Left ventricle myocardium inferior (tissue), 1 donor: Measurements from ENCODE around the gene PATE2. TPM values are rescaled to one million over a fixed set of nuclear protein-coding genes. Genes with fewer than 3 reads are reported as not detected.

Experiments used
- DNase-seq: peaks from one replicate; pipeline ENCODE4 v3.0.0-alpha.2; 2020
- H3K27ac ChIP-seq: fragments of 200-600 bp; replicated peaks from 2 replicates; pipeline ENCODE4 v1.8.0; 2021
- H3K27me3 ChIP-seq: fragments of 200-600 bp; 2 replicates; pipeline ENCODE4 v1.8.0; 2021; ENCODE audit warnings: low read depth
- H3K36me3 ChIP-seq: fragments of 200-600 bp; 2 replicates; pipeline ENCODE4 v1.8.0; 2021
- H3K4me1 ChIP-seq: fragments of 200-600 bp; 2 replicates; pipeline ENCODE4 v1.8.0; 2021
- H3K4me3 ChIP-seq: fragments of 200-600 bp; 2 replicates; pipeline ENCODE4 v1.8.0; 2021; ENCODE audit warnings: mild to moderate bottlenecking, moderate library complexity
- H3K9me3 ChIP-seq: fragments of 200-600 bp; replicated peaks from 2 replicates; pipeline ENCODE4 v1.8.0; 2021
- intact Hi-C: fragments of 100-400 bp; cut with micrococcal nuclease; formaldehyde crosslinking; loops from one replicate; pipeline ENCODE4 v1.11.0; 2022
- total RNA-seq: library from RNA; stranded (reverse); fragmentation: NEBNext Ultra II Directional; extraction: Animal tissue kit (Norgen Biotek cat#: 25700); gene quantifications from one replicate; pipeline ENCODE4 v1.2.1, GENCODE V29; 2021
- TF ChIP-seq, protein P1 (sequence below): fragments of 200-600 bp; IDR thresholded peaks from 2 replicates; pipeline ENCODE4 v1.8.0; 2021; ENCODE audit warnings: antibody characterized with exemption, mild to moderate bottlenecking, borderline replicate concordance
- donor health status: DM: no; HTN: yes; CAD: no; lungs with severe emphysema.

The PATE2 gene
- total RNA-seq, 1 donor from 2014 or later: not detected

DNA sequence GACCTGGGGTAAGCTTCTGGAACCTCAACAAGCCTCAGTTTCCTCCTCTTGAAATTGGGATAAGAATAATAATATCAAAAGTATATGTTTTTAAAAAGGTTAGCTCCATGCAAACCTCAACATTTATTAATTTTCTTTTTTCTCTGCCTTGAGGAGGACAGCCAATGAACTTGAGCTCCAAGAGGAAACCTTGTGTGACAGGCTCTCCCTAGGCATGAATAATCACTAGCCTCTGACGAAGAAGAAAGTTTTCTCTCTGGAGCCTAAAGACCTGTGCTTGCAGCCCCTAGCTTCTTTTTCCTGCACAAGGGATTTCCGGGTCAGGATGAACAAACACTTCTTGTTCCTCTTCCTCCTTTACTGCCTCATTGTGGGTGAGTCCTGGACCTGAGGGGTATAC lies 9.2 kb upstream of the PATE2 start, which contains the start of gene PATE3:
TSS of gene PATE3 (plus strand) at position 301 of the 400 bp plus-strand sequence. CDS start at position 326, 25 bp downstream.
- H3K4me1 ChIP-seq: no peaks in the 10 kb centered on the region
- TF ChIP-seq, protein P1, sequence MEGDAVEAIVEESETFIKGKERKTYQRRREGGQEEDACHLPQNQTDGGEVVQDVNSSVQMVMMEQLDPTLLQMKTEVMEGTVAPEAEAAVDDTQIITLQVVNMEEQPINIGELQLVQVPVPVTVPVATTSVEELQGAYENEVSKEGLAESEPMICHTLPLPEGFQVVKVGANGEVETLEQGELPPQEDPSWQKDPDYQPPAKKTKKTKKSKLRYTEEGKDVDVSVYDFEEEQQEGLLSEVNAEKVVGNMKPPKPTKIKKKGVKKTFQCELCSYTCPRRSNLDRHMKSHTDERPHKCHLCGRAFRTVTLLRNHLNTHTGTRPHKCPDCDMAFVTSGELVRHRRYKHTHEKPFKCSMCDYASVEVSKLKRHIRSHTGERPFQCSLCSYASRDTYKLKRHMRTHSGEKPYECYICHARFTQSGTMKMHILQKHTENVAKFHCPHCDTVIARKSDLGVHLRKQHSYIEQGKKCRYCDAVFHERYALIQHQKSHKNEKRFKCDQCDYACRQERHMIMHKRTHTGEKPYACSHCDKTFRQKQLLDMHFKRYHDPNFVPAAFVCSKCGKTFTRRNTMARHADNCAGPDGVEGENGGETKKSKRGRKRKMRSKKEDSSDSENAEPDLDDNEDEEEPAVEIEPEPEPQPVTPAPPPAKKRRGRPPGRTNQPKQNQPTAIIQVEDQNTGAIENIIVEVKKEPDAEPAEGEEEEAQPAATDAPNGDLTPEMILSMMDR: no peak
- no peaks in the 10 kb centered on the region for H3K27me3 ChIP-seq
- H3K9me3 ChIP-seq: peaks cover 13% of the 10 kb centered on the region
- no peak for DNase-seq
- no peak within 1 kb of the TSS for H3K4me3 ChIP-seq
- H3K27ac ChIP-seq: no peak within 1 kb of the TSS
- H3K36me3 ChIP-seq: no peaks in the 10 kb centered on the region
- intact Hi-C loops: no loop called here

- DNase-seq: no peak
- H3K36me3 ChIP-seq: no peaks in the 10 kb centered on the region
- H3K4me3 ChIP-seq: no peak overlapping the region
- no peaks in the 10 kb centered on the region for H3K27me3 ChIP-seq
- intact Hi-C loops: no loop called here
- H3K9me3 ChIP-seq: no peaks in the 10 kb centered on the region
- no peaks in the 10 kb centered on the region for H3K4me1 ChIP-seq
- no peak overlapping the region for H3K27ac ChIP-seq
- TF ChIP-seq, protein P1: no peak
These were observed 6.0 kb upstream of the PATE2 start for GRCh38 chr11:125784678-125785077.

DNA sequence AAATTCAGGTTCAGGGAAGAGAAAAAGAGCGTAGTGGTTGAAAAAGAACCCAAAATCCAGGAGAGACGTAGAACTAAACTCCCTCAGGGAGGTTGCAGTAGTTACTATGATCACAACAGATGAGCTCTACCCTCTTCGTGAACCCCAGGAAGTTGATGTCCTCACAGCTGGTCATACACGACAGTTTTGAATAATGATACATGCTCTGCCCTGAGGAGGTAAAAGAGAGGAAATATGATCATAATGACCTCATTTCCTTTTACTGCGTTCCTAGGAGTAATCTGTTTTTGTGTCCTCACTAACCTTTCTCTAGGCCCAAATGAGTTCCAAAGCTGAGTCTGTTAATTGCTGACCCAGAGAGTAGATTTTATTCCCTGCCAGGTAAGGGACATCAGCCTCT lies 1.3 kb downstream of the PATE2 start:
- Histone ChIP-seq H3K36me3 (no peaks in the 10 kb centered on the region), H3K4me1 (peaks cover 4% of the 10 kb centered on the region), H3K27ac (no peak overlapping the region), H3K4me3 (no peak overlapping the region), H3K9me3 (no peaks in the 10 kb centered on the region), H3K27me3 (no peaks in the 10 kb centered on the region)
- no peak for DNase-seq
- TF ChIP-seq, protein P1: no peak
- intact Hi-C loops: no loop called here

- no peaks in the 10 kb centered on the region for H3K9me3 ChIP-seq
- no peaks in the 10 kb centered on the region for H3K36me3 ChIP-seq
- no peak for DNase-seq
- intact Hi-C loops: no loop called here
- no peak overlapping the region for H3K27ac ChIP-seq
- H3K27me3 ChIP-seq: no peaks in the 10 kb centered on the region
- peaks cover 4% of the 10 kb centered on the region for H3K4me1 ChIP-seq
- H3K4me3 ChIP-seq: no peak overlapping the region
- TF ChIP-seq, protein P1: no peak
These were observed 5.1 kb downstream of the PATE2 start for GRCh38 chr11:125773516-125773915.

DNA sequence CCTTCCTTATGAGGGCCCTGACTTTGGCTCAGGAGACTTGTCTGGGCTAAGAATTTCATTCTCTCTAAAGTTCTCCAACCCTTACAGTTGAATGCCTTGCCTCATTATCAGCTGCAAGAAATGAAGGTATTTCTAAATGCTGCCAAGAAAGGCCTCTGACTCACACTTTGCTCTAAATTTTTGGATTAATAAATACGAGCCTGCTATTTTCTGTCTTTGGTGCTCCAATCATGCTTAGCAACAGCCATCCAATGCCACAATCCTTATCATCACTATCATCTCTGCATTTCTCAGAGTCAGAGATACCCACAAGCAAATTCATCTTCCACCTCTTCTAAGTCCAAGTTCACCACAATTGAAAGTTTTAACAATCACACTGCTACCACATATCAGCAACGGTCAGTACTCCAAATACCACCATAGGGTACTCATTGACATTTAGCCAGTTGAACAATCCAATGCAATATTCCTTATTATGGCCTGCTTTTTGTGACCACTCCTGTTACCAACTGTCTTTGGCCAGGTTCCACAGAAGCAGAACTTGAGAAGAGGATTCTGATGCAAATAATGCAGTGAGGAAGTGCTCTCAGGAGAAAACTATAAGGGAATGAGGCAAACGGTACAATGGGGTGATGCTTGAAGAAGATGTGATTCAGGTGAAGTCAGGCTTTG lies 5.7 kb downstream of the PATE2 start:
- no peak for DNase-seq
- H3K27ac ChIP-seq: no peak overlapping the region
- intact Hi-C loops: no loop called here

More for the DNA sequence above, 5.7 kb downstream of the PATE2 start:
- H3K9me3 ChIP-seq: no peaks in the 10 kb centered on the region
- no peaks in the 10 kb centered on the region for H3K36me3 ChIP-seq
- no peaks in the 10 kb centered on the region for H3K27me3 ChIP-seq
- H3K4me3 ChIP-seq: no peak overlapping the region
- peaks cover 4% of the 10 kb centered on the region for H3K4me1 ChIP-seq
- TF ChIP-seq, protein P1: no peak
